ENCODE results near the gene ZNF594.
A peak's percentile ranks its signal among the peaks of the same experiment; 100 is the strongest.
"Not testable (repeated sequence)": the region's sequence is repeated elsewhere in the genome, so short reads cannot be mapped to it uniquely, and the experiment has no call there.

Gene ZNF594

GRCh38 chr17:5191541-5192417, at the start of gene ZNF594:
TSS of gene ZNF594 (minus strand) at chr17:5191868. CDS start at chr17:5184256, 7,612 bp downstream.
- DNase-seq = peak; percentile 79 to 93

GRCh38 chr17:5239769-5240168, 48.1 kb upstream of the ZNF594 start:
- DNase-seq = not testable (repeated sequence)

GRCh38 chr17:5238333-5238732, 46.7 kb upstream of the ZNF594 start:
- DNase-seq = no peak

- peak; percentile 52 to 67 for DNase-seq
These were observed 45.9 kb upstream of the ZNF594 start for GRCh38 chr17:5237541-5238016.

GRCh38 chr17:5236938-5237540, 45.4 kb upstream of the ZNF594 start:
- no peak for DNase-seq

- DNase-seq = no peak
These were observed 43.2 kb upstream of the ZNF594 start, which contains the start of gene SCIMP for GRCh38 chr17:5234645-5235576. TSS of gene SCIMP (minus strand) at chr17:5234860. CDS start at chr17:5234755, 105 bp downstream.

GRCh38 chr17:5233492-5233891, 41.8 kb upstream of the ZNF594 start:
- DNase-seq = not testable (repeated sequence)

GRCh38 chr17:5226940-5227878, 35.5 kb upstream of the ZNF594 start:
- no peak for DNase-seq

GRCh38 chr17:5225668-5226457, 34.2 kb upstream of the ZNF594 start:
- no peak for DNase-seq

- DNase-seq = not testable (repeated sequence)
These were observed 30.2 kb upstream of the ZNF594 start for GRCh38 chr17:5221912-5222311.

- no peak for DNase-seq
These were observed 28.4 kb upstream of the ZNF594 start for GRCh38 chr17:5220074-5220473.

GRCh38 chr17:5219536-5219935, 27.9 kb upstream of the ZNF594 start:
- no peak for DNase-seq

GRCh38 chr17:5217562-5217961, 25.9 kb upstream of the ZNF594 start:
- DNase-seq = not testable (repeated sequence)

- DNase-seq = no peak
These were observed 19.8 kb upstream of the ZNF594 start for GRCh38 chr17:5211458-5211857.

- no peak for DNase-seq
These were observed 19.1 kb upstream of the ZNF594 start for GRCh38 chr17:5210614-5211252.

- DNase-seq = no peak
These were observed 18.4 kb upstream of the ZNF594 start for GRCh38 chr17:5210091-5210490.

GRCh38 chr17:5209396-5209795, 17.7 kb upstream of the ZNF594 start:
- no peak for DNase-seq

GRCh38 chr17:5203908-5204294, 12.2 kb upstream of the ZNF594 start:
- no peak for DNase-seq

GRCh38 chr17:5203178-5203907, 11.7 kb upstream of the ZNF594 start:
- DNase-seq = no peak

GRCh38 chr17:5201011-5201410, 9.3 kb upstream of the ZNF594 start:
- no peak for DNase-seq

Measured in NCI-H524 (cell line).